ENCODE measurements around the gene CACNA1E. TPM values are rescaled to one million over a fixed set of nuclear protein-coding genes. Genes with fewer than 3 reads are reported as not detected.

The CACNA1E gene
- total RNA-seq, 1 experiment from 2014 or later: 0.45 TPM

DNA sequence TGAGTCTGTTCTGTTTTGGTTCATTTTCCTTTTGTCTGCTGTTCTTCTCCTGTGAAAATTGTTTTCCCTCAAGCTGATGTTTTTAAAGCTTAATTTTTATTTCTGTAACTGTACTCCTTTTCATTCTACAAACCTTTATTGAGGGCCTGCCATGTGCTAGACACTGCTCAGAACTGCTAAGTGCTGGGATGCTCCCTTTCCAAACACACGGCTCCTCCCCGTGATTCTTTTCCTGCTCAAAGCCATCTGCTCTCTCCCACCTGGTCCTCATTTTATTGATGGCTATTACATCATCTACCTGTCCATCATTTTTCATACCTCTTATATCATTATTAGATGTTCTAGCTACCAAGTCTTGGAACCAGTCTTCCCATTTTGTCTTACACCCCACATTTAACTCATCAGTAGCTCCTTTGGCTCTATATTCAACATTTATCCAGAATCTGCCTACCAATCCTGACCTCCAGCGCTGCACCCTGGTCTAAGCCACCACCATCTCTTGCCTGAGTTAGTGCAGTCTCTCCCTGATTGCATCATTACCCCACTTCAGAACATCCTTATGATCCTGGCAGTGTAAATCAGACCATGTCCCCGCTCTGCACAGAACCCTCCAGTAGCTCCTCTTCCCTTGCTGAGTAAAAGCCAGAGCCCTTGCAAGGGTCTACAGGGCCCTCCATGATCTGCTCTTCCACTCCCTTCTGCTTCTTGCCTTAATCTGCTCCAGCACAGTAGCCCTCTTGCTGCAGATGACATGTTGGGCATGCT is 118.1 kb downstream of the CACNA1E start:
- Mint-ChIP-seq H3K4me1 (ENCODE audit: low read depth, unreplicated experiment) (no peaks in the 10 kb centered on the region), H3K9me3 (ENCODE audit: unreplicated experiment) (no peaks in the 10 kb centered on the region), H3K27me3 (ENCODE audit: insufficient read depth, unreplicated experiment) (peaks cover 44% of the 10 kb centered on the region), H3K36me3 (ENCODE audit: insufficient read depth, unreplicated experiment) (peaks cover 6% of the 10 kb centered on the region), H3K4me3 (ENCODE audit: unreplicated experiment) (no peak overlapping the region), H3K27ac (ENCODE audit: unreplicated experiment) (no peak overlapping the region)
- no peaks in the 10 kb centered on the region for H3K36me3 ChIP-seq (ENCODE audit: control insufficient read depth, insufficient read depth, low read length)
- no peaks in the 10 kb centered on the region; the same call in 1 of the 2 replicates for H3K27me3 ChIP-seq (replicated peaks; ENCODE audit: control insufficient read depth, insufficient read depth, low read length)
- ChIA-PET CTCF (no interaction called here), POLR2A (no interaction called here)
- no peak overlapping the region for H3K4me3 ChIP-seq (ENCODE audit: low read depth, low read length)
- H3K9me3 ChIP-seq: no peaks in the 10 kb centered on the region
- intact Hi-C loops (cut with micrococcal nuclease; ENCODE audit: unreplicated experiment): no loop called here
- DNase-seq: no peak
- H3K4me1 ChIP-seq: no peaks in the 10 kb centered on the region
- no peak for TF ChIP-seq CTCF (IDR thresholded peaks at IDR 0.05; ENCODE audit: insufficient read depth in 1 of 2, low read depth in 1 of 2, low read length in 1 of 2, severe bottlenecking in 1 of 2, unreplicated experiment in 1 of 2)
- BruUV-seq (replicated peaks): no TSS peak

GRCh38 chr1:181603735-181604410 is 120.6 kb downstream of the CACNA1E start:
- ChIA-PET CTCF (no interaction called here), POLR2A (no interaction called here)
- Mint-ChIP-seq H3K27ac (ENCODE audit: unreplicated experiment) (no peak overlapping the region), H3K27me3 (ENCODE audit: insufficient read depth, unreplicated experiment) (peaks cover 47% of the 10 kb centered on the region), H3K4me3 (ENCODE audit: unreplicated experiment) (no peak overlapping the region), H3K4me1 (ENCODE audit: low read depth, unreplicated experiment) (no peaks in the 10 kb centered on the region), H3K36me3 (ENCODE audit: insufficient read depth, unreplicated experiment) (no peaks in the 10 kb centered on the region), H3K9me3 (ENCODE audit: unreplicated experiment) (no peaks in the 10 kb centered on the region)
- DNase-seq: no peak
- TF ChIP-seq CTCF (IDR thresholded peaks at IDR 0.05; ENCODE audit: insufficient read depth in 1 of 2, low read depth in 1 of 2, low read length in 1 of 2, severe bottlenecking in 1 of 2, unreplicated experiment in 1 of 2): no peak
- intact Hi-C loops (cut with micrococcal nuclease; ENCODE audit: unreplicated experiment): no loop called here
- no TSS peak for BruUV-seq (replicated peaks)
- Histone ChIP-seq H3K9me3 (no peaks in the 10 kb centered on the region), H3K36me3 (ENCODE audit: control insufficient read depth, insufficient read depth, low read length) (no peaks in the 10 kb centered on the region), H3K27me3 (replicated peaks; ENCODE audit: control insufficient read depth, insufficient read depth, low read length) (no peaks in the 10 kb centered on the region; the same call in 1 of the 2 replicates), H3K4me3 (ENCODE audit: low read depth, low read length) (no peak overlapping the region), H3K4me1 (no peaks in the 10 kb centered on the region)

GRCh38 chr1:181604482-181605249 is 121.3 kb downstream of the CACNA1E start:
- Mint-ChIP-seq H3K27me3 (ENCODE audit: insufficient read depth, unreplicated experiment) (peaks cover 47% of the 10 kb centered on the region), H3K27ac (ENCODE audit: unreplicated experiment) (no peak overlapping the region), H3K36me3 (ENCODE audit: insufficient read depth, unreplicated experiment) (no peaks in the 10 kb centered on the region), H3K4me3 (ENCODE audit: unreplicated experiment) (no peak overlapping the region), H3K9me3 (ENCODE audit: unreplicated experiment) (no peaks in the 10 kb centered on the region), H3K4me1 (ENCODE audit: low read depth, unreplicated experiment) (no peaks in the 10 kb centered on the region)
- intact Hi-C loops (cut with micrococcal nuclease; ENCODE audit: unreplicated experiment): no loop called here
- no peaks in the 10 kb centered on the region for H3K4me1 ChIP-seq
- POLR2A ChIA-PET: no interaction called here
- CTCF ChIA-PET: interaction anchor here (0.6 kb wide), 1 partner anchor 1621 kb away, joined by 3 read pairs; no protein-coding TSS in a partner anchor
- no peaks in the 10 kb centered on the region; the same call in 1 of the 2 replicates for H3K27me3 ChIP-seq (replicated peaks; ENCODE audit: control insufficient read depth, insufficient read depth, low read length)
- no peak for DNase-seq
- H3K9me3 ChIP-seq: no peaks in the 10 kb centered on the region
- H3K36me3 ChIP-seq (ENCODE audit: control insufficient read depth, insufficient read depth, low read length): no peaks in the 10 kb centered on the region
- BruUV-seq (replicated peaks): no TSS peak
- H3K4me3 ChIP-seq (ENCODE audit: low read depth, low read length): no peak overlapping the region
- TF ChIP-seq CTCF (IDR thresholded peaks at IDR 0.05; ENCODE audit: insufficient read depth in 1 of 2, low read depth in 1 of 2, low read length in 1 of 2, severe bottlenecking in 1 of 2, unreplicated experiment in 1 of 2): no peak
